ENCODE measurements around the gene LRRN3. TPM values are rescaled to one million over a fixed set of nuclear protein-coding genes. Genes with fewer than 3 reads are reported as not detected.

The LRRN3 gene
- total RNA-seq, 1 donor from 2014 or later = 6.3 TPM

GRCh38 chr7:111080495-111081105 is 10.3 kb upstream of the LRRN3 start:
- H3K27ac Mint-ChIP-seq (ENCODE audit: unreplicated experiment) = no peak overlapping the region
- no peaks in the 10 kb centered on the region for H3K9me3 Mint-ChIP-seq (ENCODE audit: unreplicated experiment)
- H3K4me3 Mint-ChIP-seq (ENCODE audit: unreplicated experiment) = no peak overlapping the region
- H3K36me3 Mint-ChIP-seq (ENCODE audit: unreplicated experiment) = no peaks in the 10 kb centered on the region
- no peaks in the 10 kb centered on the region for H3K4me1 Mint-ChIP-seq (ENCODE audit: low read depth, unreplicated experiment)
- no peak for DNase-seq
- TF ChIP-seq, protein P1, sequence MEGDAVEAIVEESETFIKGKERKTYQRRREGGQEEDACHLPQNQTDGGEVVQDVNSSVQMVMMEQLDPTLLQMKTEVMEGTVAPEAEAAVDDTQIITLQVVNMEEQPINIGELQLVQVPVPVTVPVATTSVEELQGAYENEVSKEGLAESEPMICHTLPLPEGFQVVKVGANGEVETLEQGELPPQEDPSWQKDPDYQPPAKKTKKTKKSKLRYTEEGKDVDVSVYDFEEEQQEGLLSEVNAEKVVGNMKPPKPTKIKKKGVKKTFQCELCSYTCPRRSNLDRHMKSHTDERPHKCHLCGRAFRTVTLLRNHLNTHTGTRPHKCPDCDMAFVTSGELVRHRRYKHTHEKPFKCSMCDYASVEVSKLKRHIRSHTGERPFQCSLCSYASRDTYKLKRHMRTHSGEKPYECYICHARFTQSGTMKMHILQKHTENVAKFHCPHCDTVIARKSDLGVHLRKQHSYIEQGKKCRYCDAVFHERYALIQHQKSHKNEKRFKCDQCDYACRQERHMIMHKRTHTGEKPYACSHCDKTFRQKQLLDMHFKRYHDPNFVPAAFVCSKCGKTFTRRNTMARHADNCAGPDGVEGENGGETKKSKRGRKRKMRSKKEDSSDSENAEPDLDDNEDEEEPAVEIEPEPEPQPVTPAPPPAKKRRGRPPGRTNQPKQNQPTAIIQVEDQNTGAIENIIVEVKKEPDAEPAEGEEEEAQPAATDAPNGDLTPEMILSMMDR (IDR thresholded peaks at IDR 0.05; ENCODE audit: partially characterized antibody, unreplicated experiment) = no peak
- H3K27me3 Mint-ChIP-seq (ENCODE audit: unreplicated experiment) = no peaks in the 10 kb centered on the region

DNA sequence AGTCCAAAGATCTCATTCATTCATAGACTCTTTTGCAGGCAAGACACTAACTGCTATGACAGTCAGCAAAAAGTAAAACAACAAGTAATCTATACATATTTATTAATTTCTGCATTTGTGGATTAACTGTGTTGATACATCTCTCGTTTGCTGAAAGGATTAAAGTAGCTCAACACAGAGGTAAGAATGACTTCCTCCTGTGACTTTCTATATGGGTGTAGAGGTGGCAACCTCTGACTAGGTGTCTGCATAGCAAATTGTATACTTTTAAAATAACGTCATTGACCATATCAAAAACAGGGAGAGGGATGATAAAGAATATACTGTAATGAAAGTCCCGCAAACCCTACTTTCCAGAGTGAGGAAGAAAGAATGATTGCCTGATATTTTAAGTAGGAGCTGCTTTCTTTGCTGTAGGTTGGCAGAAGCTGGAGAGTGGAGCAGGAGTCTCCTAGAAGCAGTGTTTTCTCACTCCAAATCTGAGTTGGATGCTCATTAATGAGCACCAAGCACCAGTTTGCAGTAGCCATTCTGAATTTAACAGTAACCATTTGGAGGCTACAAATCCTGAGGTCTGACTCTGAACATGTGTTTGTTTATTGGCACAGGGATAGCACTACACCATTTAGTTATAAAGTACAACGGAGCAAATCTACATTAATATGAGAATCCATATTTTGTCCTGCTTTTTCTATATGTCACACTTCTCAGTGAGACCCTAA is 9.2 kb upstream of the LRRN3 start:
- H3K9me3 Mint-ChIP-seq (ENCODE audit: unreplicated experiment) = no peaks in the 10 kb centered on the region

GRCh38 chr7:111082351-111082750 is 8.6 kb upstream of the LRRN3 start:
- H3K4me3 Mint-ChIP-seq (ENCODE audit: unreplicated experiment) = no peak overlapping the region
- TF ChIP-seq, protein P1 (IDR thresholded peaks at IDR 0.05; ENCODE audit: partially characterized antibody, unreplicated experiment) = no peak
- no peaks in the 10 kb centered on the region for H3K9me3 Mint-ChIP-seq (ENCODE audit: unreplicated experiment)
- no peaks in the 10 kb centered on the region for H3K4me1 Mint-ChIP-seq (ENCODE audit: low read depth, unreplicated experiment)
- H3K27me3 Mint-ChIP-seq (ENCODE audit: unreplicated experiment) = no peaks in the 10 kb centered on the region
- no peak for DNase-seq
- no peak overlapping the region for H3K27ac Mint-ChIP-seq (ENCODE audit: unreplicated experiment)
- H3K36me3 Mint-ChIP-seq (ENCODE audit: unreplicated experiment) = no peaks in the 10 kb centered on the region

More for the DNA sequence above, 9.2 kb upstream of the LRRN3 start:
- TF ChIP-seq, protein P1 (IDR thresholded peaks at IDR 0.05; ENCODE audit: partially characterized antibody, unreplicated experiment) = no peak
- no peak overlapping the region for H3K4me3 Mint-ChIP-seq (ENCODE audit: unreplicated experiment)
- no peaks in the 10 kb centered on the region for H3K27me3 Mint-ChIP-seq (ENCODE audit: unreplicated experiment)
- no peaks in the 10 kb centered on the region for H3K4me1 Mint-ChIP-seq (ENCODE audit: low read depth, unreplicated experiment)
- no peak overlapping the region for H3K27ac Mint-ChIP-seq (ENCODE audit: unreplicated experiment)
- no peaks in the 10 kb centered on the region for H3K36me3 Mint-ChIP-seq (ENCODE audit: unreplicated experiment)
- no peak for DNase-seq

DNA sequence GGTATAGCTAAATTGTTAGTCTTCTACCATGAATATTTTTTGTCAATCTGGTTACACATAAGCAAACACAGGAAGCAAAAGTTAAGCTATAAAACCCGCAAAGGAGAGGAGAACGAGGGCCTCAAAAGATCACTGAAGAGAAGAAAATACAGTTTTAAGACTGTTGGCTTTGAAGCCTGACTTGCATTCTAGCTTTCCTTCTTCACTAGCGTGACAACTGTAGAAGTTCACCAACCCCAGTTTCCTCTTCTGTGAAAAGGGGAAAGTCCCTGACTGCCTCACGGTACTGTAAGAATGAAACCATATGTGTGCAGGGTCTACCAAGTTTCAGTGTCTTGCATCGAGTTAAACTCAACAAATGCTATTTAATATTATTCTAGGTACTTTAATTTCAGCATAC is 7.5 kb upstream of the LRRN3 start:
- Mint-ChIP-seq H3K4me3 (ENCODE audit: unreplicated experiment) (no peak overlapping the region), H3K27me3 (ENCODE audit: unreplicated experiment) (no peaks in the 10 kb centered on the region), H3K4me1 (ENCODE audit: low read depth, unreplicated experiment) (no peaks in the 10 kb centered on the region), H3K36me3 (ENCODE audit: unreplicated experiment) (no peaks in the 10 kb centered on the region), H3K9me3 (ENCODE audit: unreplicated experiment) (no peaks in the 10 kb centered on the region), H3K27ac (ENCODE audit: unreplicated experiment) (no peak overlapping the region)
- DNase-seq = no peak
- TF ChIP-seq, protein P1 (IDR thresholded peaks at IDR 0.05; ENCODE audit: partially characterized antibody, unreplicated experiment) = no peak

GRCh38 chr7:111085356-111085755 is 5.6 kb upstream of the LRRN3 start:
- no peak overlapping the region for H3K27ac Mint-ChIP-seq (ENCODE audit: unreplicated experiment)
- no peaks in the 10 kb centered on the region for H3K9me3 Mint-ChIP-seq (ENCODE audit: unreplicated experiment)
- H3K36me3 Mint-ChIP-seq (ENCODE audit: unreplicated experiment) = no peaks in the 10 kb centered on the region
- peaks cover under 1% of the 10 kb centered on the region for H3K4me1 Mint-ChIP-seq (ENCODE audit: low read depth, unreplicated experiment)
- H3K4me3 Mint-ChIP-seq (ENCODE audit: unreplicated experiment) = no peak overlapping the region
- TF ChIP-seq, protein P1 (IDR thresholded peaks at IDR 0.05; ENCODE audit: partially characterized antibody, unreplicated experiment) = no peak
- no peaks in the 10 kb centered on the region for H3K27me3 Mint-ChIP-seq (ENCODE audit: unreplicated experiment)
- no peak for DNase-seq

Data from glutamatergic neuron (in vitro differentiated cells).